Measurements from ENCODE around the gene B3GLCT. TPM values are rescaled to one million over a fixed set of nuclear protein-coding genes. Genes with fewer than 3 reads are reported as not detected.

The B3GLCT gene
- total and polyA plus RNA-seq, 2 experiments from 2014 or later = 14.9 to 18.3 TPM

DNA sequence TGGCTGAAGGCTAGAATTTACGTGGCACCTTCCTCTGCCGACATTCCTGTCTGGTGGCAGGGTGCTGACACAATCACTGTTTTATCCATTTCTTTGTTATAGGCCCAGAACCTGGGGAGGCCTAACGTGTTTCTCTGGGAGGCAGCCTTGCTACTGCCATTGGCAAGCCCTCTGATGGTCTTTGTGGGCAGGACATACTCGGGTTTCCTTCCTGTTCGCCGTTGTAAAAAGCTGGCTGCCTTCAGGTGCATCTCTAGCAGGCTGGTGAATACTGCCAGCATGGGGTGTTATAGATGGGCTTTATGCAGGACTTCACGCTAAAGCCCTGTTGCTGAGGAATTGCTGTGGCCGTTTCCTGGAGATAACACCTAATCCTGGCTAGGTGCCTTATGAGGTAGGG, 28.1 kb downstream of the B3GLCT start:
- Histone ChIP-seq H3K9ac (no peak overlapping the region), H2AFZ (no peak overlapping the region), H3K9me3 (ENCODE audit: low read depth) (no peaks in the 10 kb centered on the region), H4K20me1 (ENCODE audit: insufficient read depth) (no peaks in the 10 kb centered on the region), H3K79me2 (ENCODE audit: insufficient read depth) (no peaks in the 10 kb centered on the region), H3K9me2 (ENCODE audit: insufficient read depth) (no peaks in the 10 kb centered on the region), H3K36me3 (ENCODE audit: low read depth) (no peaks in the 10 kb centered on the region), H3K4me1 (ENCODE audit: insufficient read depth) (peaks cover 8% of the 10 kb centered on the region), H3K4me2 (ENCODE audit: unreplicated experiment) (no peak overlapping the region), H3F3A (ENCODE audit: insufficient read depth) (no peaks in the 10 kb centered on the region), H3K4me3 (no peak overlapping the region), H3K27ac (no peak overlapping the region), H3K27me3 (replicated peaks; ENCODE audit: insufficient read depth) (no peaks in the 10 kb centered on the region)
- TF ChIP-seq EZH2 (IDR thresholded peaks at IDR 0.05; ENCODE audit: insufficient read depth, poor library complexity, severe bottlenecking) = no peak
- 89 to 90% methylated on average over 8 of the region's 8 CpGs for WGBS, 2 experiments (ENCODE audit: low coverage in 1 of 2, low lambda C conversion rate in 2 of 2, missing lambda C conversion rate in 2 of 2)
- no peak for DNase-seq
- in situ Hi-C loops (cut with MboI) = loop anchor here (25.0 kb wide), 1 partner anchor 509 kb away; the partner anchor contains the start of gene RXFP2

DNA sequence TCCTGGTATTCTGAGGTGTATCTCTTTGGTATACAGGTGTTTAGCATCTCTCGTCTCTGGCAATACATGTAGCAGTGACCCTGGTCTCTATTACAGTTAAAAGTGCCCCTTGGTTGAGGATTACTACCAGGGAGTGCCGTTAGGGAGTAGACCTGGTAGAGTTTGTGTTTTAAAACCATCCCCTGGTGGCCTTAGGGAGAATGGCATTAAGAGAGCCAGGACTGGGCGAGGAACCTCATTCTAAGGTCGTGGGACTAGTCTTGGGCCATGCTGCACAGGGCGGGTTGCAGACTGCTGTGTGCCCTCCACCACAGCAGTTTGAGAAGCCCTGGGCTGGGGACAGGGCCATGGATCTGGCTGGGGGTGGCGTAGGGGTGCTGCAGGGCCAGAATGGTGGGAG, 35.0 kb downstream of the B3GLCT start:
- Histone ChIP-seq H3K9ac (no peak overlapping the region), H3K4me1 (ENCODE audit: insufficient read depth) (no peaks in the 10 kb centered on the region), H3K36me3 (ENCODE audit: low read depth) (no peaks in the 10 kb centered on the region), H3K27me3 (replicated peaks; ENCODE audit: insufficient read depth) (no peaks in the 10 kb centered on the region), H3K9me2 (ENCODE audit: insufficient read depth) (no peaks in the 10 kb centered on the region), H4K20me1 (ENCODE audit: insufficient read depth) (no peaks in the 10 kb centered on the region), H3K4me3 (no peak overlapping the region), H3F3A (ENCODE audit: insufficient read depth) (no peaks in the 10 kb centered on the region), H2AFZ (no peak overlapping the region), H3K27ac (no peak overlapping the region), H3K9me3 (ENCODE audit: low read depth) (no peaks in the 10 kb centered on the region), H3K79me2 (ENCODE audit: insufficient read depth) (no peaks in the 10 kb centered on the region), H3K4me2 (ENCODE audit: unreplicated experiment) (no peak overlapping the region)
- 63 to 73% methylated on average over 6 of the region's 6 CpGs for WGBS, 2 experiments (ENCODE audit: low coverage in 1 of 2, low lambda C conversion rate in 2 of 2, missing lambda C conversion rate in 2 of 2)
- TF ChIP-seq EZH2phosphoT487 (IDR thresholded peaks at IDR 0.05; ENCODE audit: insufficient read depth, low read depth) = no peak
- DNase-seq = peak; percentile 44
- in situ Hi-C loops (cut with MboI) = loop anchor here (10.0 to 25.0 kb wide), 2 partner anchors 190 to 503 kb away; partner anchors contain the start of gene RXFP2

DNA sequence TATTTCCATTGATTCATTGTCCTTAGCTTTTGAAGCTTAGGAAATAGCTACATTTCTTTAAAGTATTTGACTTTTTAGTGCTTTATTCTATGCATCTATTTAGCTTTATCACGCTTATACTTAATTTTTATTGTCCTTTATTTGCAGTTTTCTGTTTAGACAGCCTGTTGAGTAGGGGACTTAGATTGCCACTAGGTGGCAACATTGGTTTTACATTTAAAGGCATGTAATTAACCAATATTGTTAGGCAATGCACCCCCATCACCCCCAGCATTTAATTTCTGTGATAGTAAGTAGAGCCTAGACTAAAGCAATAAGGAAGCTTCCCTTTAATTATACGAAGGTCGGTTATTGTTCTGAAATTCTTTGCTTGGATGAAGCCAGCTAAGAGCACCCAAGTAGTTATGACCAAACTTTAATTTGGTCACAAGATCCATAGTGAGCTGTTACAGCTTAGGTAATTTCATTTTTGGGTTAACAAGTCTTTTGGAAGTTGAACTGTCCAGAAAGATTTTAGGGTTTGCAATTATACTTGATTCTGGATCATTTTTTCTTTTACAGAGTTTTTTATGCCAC, 36.5 kb downstream of the B3GLCT start:
- Histone ChIP-seq H3K27me3 (replicated peaks; ENCODE audit: insufficient read depth) (no peaks in the 10 kb centered on the region), H3K4me3 (no peak overlapping the region), H4K20me1 (ENCODE audit: insufficient read depth) (no peaks in the 10 kb centered on the region), H3K4me2 (ENCODE audit: unreplicated experiment) (no peak overlapping the region), H2AFZ (no peak overlapping the region), H3K9me2 (ENCODE audit: insufficient read depth) (no peaks in the 10 kb centered on the region), H3K27ac (no peak overlapping the region), H3K4me1 (ENCODE audit: insufficient read depth) (no peaks in the 10 kb centered on the region), H3K9ac (no peak overlapping the region), H3K36me3 (ENCODE audit: low read depth) (no peaks in the 10 kb centered on the region), H3K9me3 (ENCODE audit: low read depth) (no peaks in the 10 kb centered on the region), H3K79me2 (ENCODE audit: insufficient read depth) (no peaks in the 10 kb centered on the region), H3F3A (ENCODE audit: insufficient read depth) (no peaks in the 10 kb centered on the region)
- DNase-seq = peak; percentile 75
- no peak for TF ChIP-seq EZH2phosphoT487 (IDR thresholded peaks at IDR 0.05; ENCODE audit: insufficient read depth, low read depth)
- no peak for TF ChIP-seq EZH2 (IDR thresholded peaks at IDR 0.05; ENCODE audit: insufficient read depth, poor library complexity, severe bottlenecking)
- in situ Hi-C loops (cut with MboI) = loop anchor here (10.0 to 25.0 kb wide), 2 partner anchors 189 to 501 kb away; partner anchors contain the start of gene RXFP2
- WGBS, 2 experiments (ENCODE audit: low coverage in 1 of 2, low lambda C conversion rate in 2 of 2, missing lambda C conversion rate in 2 of 2) = 27 to 35% methylated on average over 3 of the region's 3 CpGs

DNA sequence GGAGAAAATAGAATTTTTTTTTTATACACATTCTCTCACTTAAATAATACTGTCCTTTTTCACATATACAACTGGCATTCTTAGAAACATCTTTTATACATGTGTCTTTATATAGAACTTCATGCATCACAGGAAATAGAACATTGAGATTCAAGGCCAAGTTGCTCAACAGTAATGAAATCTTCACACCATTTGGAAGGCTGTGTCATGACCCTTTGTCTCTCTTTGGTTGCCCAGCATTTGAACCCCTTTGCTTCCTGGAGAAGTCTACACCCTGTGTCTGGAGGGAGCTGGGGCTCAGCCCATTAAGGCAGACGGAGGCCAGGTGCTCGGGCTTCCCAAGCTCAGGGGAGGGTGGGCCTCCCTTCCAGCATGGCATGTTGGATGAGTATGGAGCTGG, 41.1 kb downstream of the B3GLCT start:
- H3K27ac ChIP-seq = no peak overlapping the region
- no peaks in the 10 kb centered on the region for H3K27me3 ChIP-seq (replicated peaks; ENCODE audit: insufficient read depth)
- in situ Hi-C loops (cut with MboI) = loop anchor here (25.0 kb wide), 1 partner anchor 496 kb away; the partner anchor contains the start of gene RXFP2
- WGBS, 2 experiments (ENCODE audit: low coverage in 1 of 2, low lambda C conversion rate in 2 of 2, missing lambda C conversion rate in 2 of 2) = 94 to 96% methylated on average over 2 of the region's 2 CpGs
- TF ChIP-seq EZH2phosphoT487 (IDR thresholded peaks at IDR 0.05; ENCODE audit: insufficient read depth, low read depth) (no peak), EZH2 (IDR thresholded peaks at IDR 0.05; ENCODE audit: insufficient read depth, poor library complexity, severe bottlenecking) (no peak)
- H3F3A ChIP-seq (ENCODE audit: insufficient read depth) = no peaks in the 10 kb centered on the region
- H4K20me1 ChIP-seq (ENCODE audit: insufficient read depth) = no peaks in the 10 kb centered on the region
- H3K79me2 ChIP-seq (ENCODE audit: insufficient read depth) = no peaks in the 10 kb centered on the region
- H3K9ac ChIP-seq = no peak overlapping the region
- H3K36me3 ChIP-seq (ENCODE audit: low read depth) = no peaks in the 10 kb centered on the region
- no peak overlapping the region for H3K4me2 ChIP-seq (ENCODE audit: unreplicated experiment)
- H3K9me3 ChIP-seq (ENCODE audit: low read depth) = no peaks in the 10 kb centered on the region
- no peak overlapping the region for H2AFZ ChIP-seq
- no peak overlapping the region for H3K4me3 ChIP-seq
- H3K4me1 ChIP-seq (ENCODE audit: insufficient read depth) = no peaks in the 10 kb centered on the region
- no peak for DNase-seq
- no peaks in the 10 kb centered on the region for H3K9me2 ChIP-seq (ENCODE audit: insufficient read depth)

Data from GM23248 (cell line).